ENCODE data around the gene FAR2.

The FAR2 gene

DNA sequence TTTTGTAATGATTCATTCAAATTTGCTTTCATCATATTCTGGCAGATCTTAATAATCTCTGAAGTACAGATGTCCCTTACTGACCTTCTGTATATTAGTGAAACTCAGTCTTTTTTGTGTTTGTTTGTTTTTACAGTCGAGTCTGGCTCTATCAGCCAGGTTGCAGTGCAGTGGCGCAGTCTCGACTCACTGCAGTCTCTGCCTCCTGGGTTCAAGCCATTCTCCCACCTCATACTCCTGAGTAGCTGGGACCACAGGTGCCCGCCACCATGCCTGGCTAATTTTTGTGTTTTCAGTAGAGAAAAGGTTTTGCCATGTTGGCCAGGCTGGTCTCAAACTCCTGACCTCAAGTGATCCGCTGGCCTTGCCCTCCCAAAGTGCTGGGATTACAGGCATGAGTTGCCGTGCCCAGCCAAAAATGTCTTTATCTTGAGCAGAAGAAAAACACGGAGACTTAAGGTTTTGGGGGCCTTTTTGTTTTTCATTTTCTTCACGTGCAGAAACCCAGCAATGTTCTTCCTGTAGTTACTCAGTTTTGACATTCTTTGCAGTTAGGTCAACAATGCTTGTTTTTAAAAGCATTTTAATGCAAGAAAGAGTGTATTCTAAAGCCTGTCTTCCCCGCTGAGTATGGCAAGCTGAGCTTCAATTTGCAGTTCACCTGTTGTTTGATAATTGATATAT is 79.5 kb downstream of the FAR2 start:
- H3K9me3 ChIP-seq (ENCODE audit: insufficient read depth, low read depth, low read length): no peaks in the 10 kb centered on the region
- H3K4me1 ChIP-seq (ENCODE audit: insufficient read depth, low read length): peaks cover 33% of the 10 kb centered on the region
- H3K27ac ChIP-seq (ENCODE audit: low read length): peak overlapping the region; percentile 57
- H3K27me3 ChIP-seq (ENCODE audit: insufficient read depth, low read length): no peaks in the 10 kb centered on the region
- peaks cover 5% of the 10 kb centered on the region; the same call in 1 of the 2 replicates for H3K36me3 ChIP-seq (ENCODE audit: insufficient read depth, low read depth, low read length)
- H3K9ac ChIP-seq (ENCODE audit: low read depth, low read length): peak overlapping the region; percentile 58; the same call in 1 of the 2 replicates
- H3K4me3 ChIP-seq (ENCODE audit: low read length): no peak overlapping the region

DNA sequence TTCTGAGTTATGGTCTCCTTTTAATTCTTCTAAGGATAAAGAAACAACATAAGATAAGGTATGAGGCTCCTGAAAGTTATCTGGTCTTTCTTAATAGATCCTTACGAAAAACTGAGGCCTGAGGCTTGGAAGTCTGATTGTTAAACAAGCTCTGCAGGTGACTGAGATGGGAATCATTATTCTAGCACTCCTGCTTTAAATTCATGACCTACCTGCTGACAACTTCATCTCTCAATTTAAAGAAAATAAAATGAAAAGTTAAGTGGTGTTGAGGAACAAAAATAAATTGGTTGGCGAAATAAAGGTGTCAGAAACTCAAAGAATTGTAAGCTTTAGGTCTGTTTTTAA is 80.1 kb downstream of the FAR2 start:
- no peak overlapping the region for H3K4me3 ChIP-seq (ENCODE audit: low read length)
- H3K36me3 ChIP-seq (ENCODE audit: insufficient read depth, low read depth, low read length): peaks cover 5% of the 10 kb centered on the region; the same call in 1 of the 2 replicates
- peaks cover 33% of the 10 kb centered on the region for H3K4me1 ChIP-seq (ENCODE audit: insufficient read depth, low read length)
- H3K27ac ChIP-seq (ENCODE audit: low read length): no peak overlapping the region
- no peaks in the 10 kb centered on the region for H3K9me3 ChIP-seq (ENCODE audit: insufficient read depth, low read depth, low read length)
- no peaks in the 10 kb centered on the region for H3K27me3 ChIP-seq (ENCODE audit: insufficient read depth, low read length)
- H3K9ac ChIP-seq (ENCODE audit: low read depth, low read length): no peak overlapping the region

- Histone ChIP-seq H3K9me3 (ENCODE audit: insufficient read depth, low read depth, low read length) (no peaks in the 10 kb centered on the region), H3K9ac (ENCODE audit: low read depth, low read length) (no peak overlapping the region), H3K27me3 (ENCODE audit: insufficient read depth, low read length) (no peaks in the 10 kb centered on the region), H3K27ac (ENCODE audit: low read length) (peak overlapping the region; percentile 53), H3K4me3 (ENCODE audit: low read length) (no peak overlapping the region), H3K4me1 (ENCODE audit: insufficient read depth, low read length) (peaks cover 33% of the 10 kb centered on the region), H3K36me3 (ENCODE audit: insufficient read depth, low read depth, low read length) (peaks cover 5% of the 10 kb centered on the region; the same call in 1 of the 2 replicates)
Observed at GRCh38 chr12:29229937-29230336, 80.9 kb downstream of the FAR2 start.

- H3K36me3 ChIP-seq (ENCODE audit: insufficient read depth, low read depth, low read length): peaks cover 5% of the 10 kb centered on the region; the same call in 1 of the 2 replicates
- H3K4me1 ChIP-seq (ENCODE audit: insufficient read depth, low read length): peaks cover 26% of the 10 kb centered on the region
- no peak overlapping the region for H3K4me3 ChIP-seq (ENCODE audit: low read length)
- no peak overlapping the region for H3K27ac ChIP-seq (ENCODE audit: low read length)
- H3K9me3 ChIP-seq (ENCODE audit: insufficient read depth, low read depth, low read length): no peaks in the 10 kb centered on the region
- H3K27me3 ChIP-seq (ENCODE audit: insufficient read depth, low read length): no peaks in the 10 kb centered on the region
- H3K9ac ChIP-seq (ENCODE audit: low read depth, low read length): no peak overlapping the region
Observed at GRCh38 chr12:29230800-29231560, 81.9 kb downstream of the FAR2 start.

- H3K36me3 ChIP-seq (ENCODE audit: insufficient read depth, low read depth, low read length): peaks cover 5% of the 10 kb centered on the region; the same call in 1 of the 2 replicates
- peaks cover 15% of the 10 kb centered on the region for H3K4me1 ChIP-seq (ENCODE audit: insufficient read depth, low read length)
- H3K27me3 ChIP-seq (ENCODE audit: insufficient read depth, low read length): no peaks in the 10 kb centered on the region
- H3K4me3 ChIP-seq (ENCODE audit: low read length): no peak overlapping the region
- H3K9me3 ChIP-seq (ENCODE audit: insufficient read depth, low read depth, low read length): no peaks in the 10 kb centered on the region
- H3K27ac ChIP-seq (ENCODE audit: low read length): no peak overlapping the region
- H3K9ac ChIP-seq (ENCODE audit: low read depth, low read length): no peak overlapping the region
Observed at GRCh38 chr12:29232086-29232485, 83.0 kb downstream of the FAR2 start.

- H3K36me3 ChIP-seq (ENCODE audit: insufficient read depth, low read depth, low read length): peaks cover 5% of the 10 kb centered on the region; the same call in 1 of the 2 replicates
- H3K9me3 ChIP-seq (ENCODE audit: insufficient read depth, low read depth, low read length): no peaks in the 10 kb centered on the region
- H3K4me3 ChIP-seq (ENCODE audit: low read length): no peak overlapping the region
- no peak overlapping the region for H3K9ac ChIP-seq (ENCODE audit: low read depth, low read length)
- peaks cover 10% of the 10 kb centered on the region; the same call in 1 of the 2 replicates for H3K4me1 ChIP-seq (ENCODE audit: insufficient read depth, low read length)
- no peak overlapping the region for H3K27ac ChIP-seq (ENCODE audit: low read length)
- H3K27me3 ChIP-seq (ENCODE audit: insufficient read depth, low read length): no peaks in the 10 kb centered on the region
Observed at GRCh38 chr12:29234552-29234951, 85.5 kb downstream of the FAR2 start.

- Histone ChIP-seq H3K36me3 (ENCODE audit: insufficient read depth, low read depth, low read length) (peaks cover 2% of the 10 kb centered on the region; the same call in 1 of the 2 replicates), H3K27ac (ENCODE audit: low read length) (no peak overlapping the region), H3K4me1 (ENCODE audit: insufficient read depth, low read length) (peaks cover 5% of the 10 kb centered on the region; the same call in 1 of the 2 replicates), H3K9me3 (ENCODE audit: insufficient read depth, low read depth, low read length) (no peaks in the 10 kb centered on the region), H3K27me3 (ENCODE audit: insufficient read depth, low read length) (no peaks in the 10 kb centered on the region), H3K9ac (ENCODE audit: low read depth, low read length) (no peak overlapping the region), H3K4me3 (ENCODE audit: low read length) (no peak overlapping the region)
Observed at GRCh38 chr12:29234965-29235626, 86.0 kb downstream of the FAR2 start.

GRCh38 chr12:29238822-29239291 is 89.8 kb downstream of the FAR2 start:
- peaks cover 20% of the 10 kb centered on the region; the same call in 1 of the 2 replicates for H3K4me1 ChIP-seq (ENCODE audit: insufficient read depth, low read length)
- no peaks in the 10 kb centered on the region for H3K9me3 ChIP-seq (ENCODE audit: insufficient read depth, low read depth, low read length)
- H3K36me3 ChIP-seq (ENCODE audit: insufficient read depth, low read depth, low read length): no peaks in the 10 kb centered on the region
- no peak overlapping the region for H3K9ac ChIP-seq (ENCODE audit: low read depth, low read length)
- H3K4me3 ChIP-seq (ENCODE audit: low read length): no peak overlapping the region
- H3K27ac ChIP-seq (ENCODE audit: low read length): no peak overlapping the region
- no peaks in the 10 kb centered on the region for H3K27me3 ChIP-seq (ENCODE audit: insufficient read depth, low read length)

DNA sequence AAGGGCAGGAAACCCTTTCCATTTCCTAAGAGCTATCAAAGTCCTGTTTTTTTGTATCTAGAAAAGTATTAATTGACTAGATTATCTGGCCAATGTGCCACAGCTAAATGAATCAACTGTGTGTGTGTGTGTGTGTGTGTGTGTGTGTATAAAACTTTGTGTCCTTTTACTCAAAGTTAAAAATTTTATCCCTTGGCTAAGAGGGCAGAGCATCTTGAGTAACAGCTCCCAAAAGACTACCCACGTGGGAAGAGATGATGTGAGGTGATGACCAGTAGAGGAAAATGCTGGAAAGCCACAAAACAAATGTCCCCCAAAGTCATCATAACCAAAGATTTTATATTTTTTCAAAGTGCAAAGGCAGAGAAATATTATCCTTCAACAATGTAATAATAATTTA is 90.3 kb downstream of the FAR2 start:
- H3K4me3 ChIP-seq (ENCODE audit: low read length): no peak overlapping the region
- H3K27ac ChIP-seq (ENCODE audit: low read length): no peak overlapping the region
- no peak overlapping the region for H3K9ac ChIP-seq (ENCODE audit: low read depth, low read length)
- H3K9me3 ChIP-seq (ENCODE audit: insufficient read depth, low read depth, low read length): no peaks in the 10 kb centered on the region
- H3K4me1 ChIP-seq (ENCODE audit: insufficient read depth, low read length): peaks cover 20% of the 10 kb centered on the region; the same call in 1 of the 2 replicates
- H3K36me3 ChIP-seq (ENCODE audit: insufficient read depth, low read depth, low read length): no peaks in the 10 kb centered on the region
- H3K27me3 ChIP-seq (ENCODE audit: insufficient read depth, low read length): no peaks in the 10 kb centered on the region

DNA sequence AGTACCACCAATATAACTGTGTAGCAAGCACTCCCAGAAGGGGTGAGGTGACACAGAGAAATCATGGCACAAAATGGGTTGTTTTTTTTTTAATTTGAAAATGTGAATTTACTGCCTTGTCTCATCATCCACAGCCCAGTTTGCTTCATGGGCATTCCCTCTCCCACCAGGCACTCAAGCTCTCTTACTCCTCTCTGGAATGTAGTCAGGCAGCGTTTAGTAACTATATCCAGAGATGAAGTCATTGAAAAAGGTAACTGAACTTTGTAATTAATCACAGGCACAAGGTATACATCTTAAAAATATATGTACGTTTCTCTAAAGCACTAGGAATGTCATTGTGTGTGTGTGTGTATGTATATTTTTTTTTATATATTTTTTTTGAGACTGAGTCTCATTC is 91.4 kb downstream of the FAR2 start:
- Histone ChIP-seq H3K27ac (ENCODE audit: low read length) (no peak overlapping the region), H3K4me1 (ENCODE audit: insufficient read depth, low read length) (peaks cover 20% of the 10 kb centered on the region; the same call in 1 of the 2 replicates)

DNA sequence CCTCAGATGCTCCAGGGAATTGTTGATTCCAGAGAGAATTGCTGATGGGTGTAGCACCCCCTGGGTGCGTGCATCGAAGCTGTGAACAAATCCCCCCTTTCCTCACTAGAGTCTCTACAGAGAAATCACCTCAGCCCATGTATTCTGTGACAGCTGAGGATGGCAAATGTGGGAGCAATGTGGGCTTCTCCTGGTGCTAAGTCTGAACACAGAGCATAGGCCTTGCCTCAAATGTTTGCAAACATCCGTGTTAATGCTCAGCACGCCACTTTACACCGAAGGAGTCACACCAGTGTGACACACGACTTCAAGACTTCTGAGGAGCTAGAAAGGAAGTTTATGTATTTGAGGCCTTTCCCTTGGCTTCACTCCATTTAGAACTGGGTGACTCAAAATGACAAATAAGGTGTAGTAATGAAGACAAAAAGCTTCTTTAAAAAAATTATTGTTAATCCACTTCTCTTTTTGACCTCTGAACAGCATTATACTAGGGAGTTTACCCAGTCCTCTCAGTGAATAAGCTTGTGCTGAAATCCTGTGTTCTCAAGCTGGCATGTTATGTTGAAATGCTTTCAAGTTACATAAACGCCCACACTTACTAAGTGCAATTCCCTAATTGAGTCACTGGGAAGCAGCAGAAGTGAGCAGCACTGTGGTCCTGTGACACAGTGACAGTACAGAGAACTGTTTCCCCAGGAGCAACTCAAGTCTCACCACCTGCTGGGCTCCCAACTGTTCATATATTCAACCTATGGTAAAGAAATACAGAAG is 92.9 kb downstream of the FAR2 start:
- H3K27me3 ChIP-seq (ENCODE audit: insufficient read depth, low read length): no peaks in the 10 kb centered on the region
- no peaks in the 10 kb centered on the region for H3K36me3 ChIP-seq (ENCODE audit: insufficient read depth, low read depth, low read length)
- H3K9me3 ChIP-seq (ENCODE audit: insufficient read depth, low read depth, low read length): no peaks in the 10 kb centered on the region
- H3K4me3 ChIP-seq (ENCODE audit: low read length): no peak overlapping the region
- H3K27ac ChIP-seq (ENCODE audit: low read length): no peak overlapping the region
- H3K9ac ChIP-seq (ENCODE audit: low read depth, low read length): no peak overlapping the region
- H3K4me1 ChIP-seq (ENCODE audit: insufficient read depth, low read length): peaks cover 20% of the 10 kb centered on the region; the same call in 1 of the 2 replicates

More for the DNA sequence above, 91.4 kb downstream of the FAR2 start:
- no peaks in the 10 kb centered on the region for H3K36me3 ChIP-seq (ENCODE audit: insufficient read depth, low read depth, low read length)
- H3K4me3 ChIP-seq (ENCODE audit: low read length): no peak overlapping the region
- no peaks in the 10 kb centered on the region for H3K9me3 ChIP-seq (ENCODE audit: insufficient read depth, low read depth, low read length)
- no peaks in the 10 kb centered on the region for H3K27me3 ChIP-seq (ENCODE audit: insufficient read depth, low read length)
- no peak overlapping the region for H3K9ac ChIP-seq (ENCODE audit: low read depth, low read length)
